IMR-90 (cell line): Measurements from ENCODE around the gene COG2. TPM values are rescaled to one million over a fixed set of nuclear protein-coding genes. Genes with fewer than 3 reads are reported as not detected.

Source experiments
- ATAC-seq: fragments of 200-7000 bp; cut with Tn5 transposase; 2 replicates; pipeline ENCODE4 v1.9.1; 2020; ENCODE audit warnings: low read depth, mild to moderate bottlenecking, moderate library complexity
- BruUV-seq: library from RNA; stranded (reverse); fragments of 400-500 nt; replicated peaks from 2 replicates; lab custom pipeline; 2021; lab: Mats Ljungman, UMichigan
- CTCF ChIA-PET: fragments of 300-600 bp; formaldehyde crosslinking; extraction: SDS; loops from one replicate; lab custom pipeline; 2021; ENCODE audit warnings: antibody characterized with exemption; lab: Yijun Ruan, JAX
- POLR2A ChIA-PET: fragments of 300-600 bp; sonication (Branson Sonifier 250); formaldehyde crosslinking; loops from one replicate; lab custom pipeline; 2022; ENCODE audit warnings: antibody characterized with exemption; ENCODE audit not compliant: unreplicated experiment; lab: Charles Lee
- DNase-seq: peaks from one replicate; pipeline ENCODE4 v3.0.0; 2013
- H2AFZ ChIP-seq: replicated peaks from 2 replicates; pipeline ENCODE3; 2013; ENCODE audit warnings: low read length, mild to moderate bottlenecking; ENCODE audit not compliant: poor library complexity
- H2AK5ac ChIP-seq: 2 replicates; pipeline ENCODE4 v1.6.1; 2013; ENCODE audit warnings: low read depth, low read length, inconsistent platforms
- H2AK9ac ChIP-seq: replicated peaks from 2 replicates; pipeline ENCODE3; 2013; ENCODE audit warnings: mild to moderate bottlenecking, low read depth, low read length, moderate library complexity; ENCODE audit not compliant: poor library complexity
- H2BK120ac ChIP-seq: 2 replicates; pipeline ENCODE4 v1.6.1; 2013; ENCODE audit warnings: low read depth, low read length, inconsistent platforms
- H2BK15ac ChIP-seq: 3 replicates; pipeline ENCODE4 v1.6.1; 2013; ENCODE audit warnings: low read depth, low read length, inconsistent platforms
- H2BK20ac ChIP-seq: 2 replicates; pipeline ENCODE4 v1.6.1; 2013; ENCODE audit warnings: low read depth, mild to moderate bottlenecking, inconsistent platforms, low read length, moderate library complexity
- H2BK5ac ChIP-seq: 2 replicates; pipeline ENCODE4 v1.6.1; 2013; ENCODE audit warnings: mild to moderate bottlenecking, low read depth, low read length, inconsistent platforms; ENCODE audit not compliant: poor library complexity, severe bottlenecking
- H3K14ac ChIP-seq: replicated peaks from 2 replicates; pipeline ENCODE4 v1.6.1; 2013; ENCODE audit warnings: low read depth, low read length, inconsistent platforms
- H3K18ac ChIP-seq: 2 replicates; pipeline ENCODE4 v1.6.1; 2013; ENCODE audit warnings: low read depth, low read length, control low read depth
- H3K23ac ChIP-seq: 2 replicates; pipeline ENCODE4 v1.6.1; 2013; ENCODE audit warnings: low read depth, low read length, inconsistent platforms
- H3K27ac ChIP-seq: 2 replicates; pipeline ENCODE4 v1.5.1; 2013; ENCODE audit warnings: mild to moderate bottlenecking, control low read depth, low read length; ENCODE audit not compliant: insufficient read depth
- H3K27me3 ChIP-seq: 2 replicates; pipeline ENCODE4 v1.6.1; 2013; ENCODE audit warnings: low read length; ENCODE audit not compliant: control insufficient read depth, insufficient read depth
- H3K36me3 ChIP-seq: 2 replicates; pipeline ENCODE4 v1.6.1; 2013; ENCODE audit warnings: low read length, mixed read lengths; ENCODE audit not compliant: control insufficient read depth, insufficient read depth
- H3K4ac ChIP-seq: 2 replicates; pipeline ENCODE4 v1.6.1; 2013; ENCODE audit warnings: low read depth, low read length, inconsistent platforms
- H3K4me1 ChIP-seq: 2 replicates; pipeline ENCODE4 v1.6.1; 2013; ENCODE audit warnings: low read length, mixed read lengths; ENCODE audit not compliant: control insufficient read depth, insufficient read depth
- H3K4me2 ChIP-seq: 2 replicates; pipeline ENCODE4 v1.6.1; 2013; ENCODE audit warnings: low read depth, mild to moderate bottlenecking, control low read depth, low read length, moderate library complexity
- H3K4me3 ChIP-seq: 2 replicates; pipeline ENCODE4 v1.5.1; 2013; ENCODE audit warnings: low read depth, mild to moderate bottlenecking, control low read depth, low read length, moderate library complexity; ENCODE audit not compliant: insufficient read depth
- H3K56ac ChIP-seq: 2 replicates; pipeline ENCODE4 v1.6.1; 2013; ENCODE audit warnings: low read length, inconsistent platforms; ENCODE audit not compliant: insufficient read depth; ENCODE audit errors: extremely low read depth
- H3K79me1 ChIP-seq, 2 experiments: 2 replicates each; pipeline ENCODE4 v1.6.1; 2013; ENCODE audit warnings: low read length in 2 of 2, inconsistent platforms in 1 of 2, low read depth in 1 of 2
- H3K9ac ChIP-seq: 2 replicates; pipeline ENCODE4 v1.6.1; 2013; ENCODE audit warnings: low read depth, low read length, control low read depth
- H3K9me1 ChIP-seq: 2 replicates; pipeline ENCODE4 v1.6.1; 2013; ENCODE audit warnings: low read length, inconsistent platforms; ENCODE audit not compliant: insufficient read depth
- H3K9me3 ChIP-seq: 2 replicates; pipeline ENCODE4 v1.6.1; 2013; ENCODE audit warnings: low read length; ENCODE audit not compliant: control insufficient read depth, insufficient read depth
- H4K20me1 ChIP-seq: 2 replicates; pipeline ENCODE4 v1.6.1; 2013; ENCODE audit warnings: low read length, inconsistent platforms; ENCODE audit not compliant: insufficient read depth
- H4K5ac ChIP-seq: 2 replicates; pipeline ENCODE4 v1.6.1; 2013; ENCODE audit warnings: mild to moderate bottlenecking, low read depth, low read length, control low read depth
- H4K8ac ChIP-seq, 2 experiments: 2 replicates each; pipeline ENCODE4 v1.6.1; 2013; ENCODE audit warnings: low read depth in 2 of 2, low read length in 2 of 2, control low read depth in 1 of 2, inconsistent platforms in 1 of 2
- H4K91ac ChIP-seq: 2 replicates; pipeline ENCODE4 v1.6.1; 2013; ENCODE audit warnings: low read depth, low read length, inconsistent platforms; ENCODE audit not compliant: insufficient read depth
- FOS ChIP-seq: fragments of 150-350 bp; IDR thresholded peaks from 2 replicates; pipeline ENCODE4 v1.6.1; 2016; ENCODE audit warnings: low read depth, low read length
- MAFK ChIP-seq: IDR thresholded peaks from 2 replicates; pipeline ENCODE4 v1.6.1; 2012; ENCODE audit warnings: low read depth, low read length, improper control_type of control experiment
- RFX5 ChIP-seq: IDR thresholded peaks from 2 replicates; pipeline ENCODE4 v1.8.0; 2012; ENCODE audit warnings: low read depth, mild to moderate bottlenecking, low read length, moderate library complexity
- USF2 ChIP-seq: fragments of 150-350 bp; IDR thresholded peaks from 2 replicates; pipeline ENCODE4 v1.6.1; 2017; ENCODE audit warnings: mild to moderate bottlenecking, antibody characterized with exemption, low read length, low read depth
- WGBS, 2 experiments: methylation state at CpG; one replicate each; pipeline versions ENCODE4 v1.1.5 to v1.1.7; 2013; ENCODE audit warnings: missing lambda C conversion rate in 2 of 2; ENCODE audit not compliant: insufficient read length in 1 of 2; ENCODE audit errors: extremely low coverage in 2 of 2; 5-methylcytosine and 5-hydroxymethylcytosine counted together
- dilution Hi-C: fragments of 300-500 bp; cut with HindIII; formaldehyde crosslinking; loops from one replicate; pipeline ENCODE4 v1.14.3; 2018; ENCODE audit warnings: low sequenced_read_pairs; ENCODE audit not compliant: unreplicated experiment
- in situ Hi-C: fragments of 300-500 bp; cut with MboI; formaldehyde crosslinking; loops from 3 replicates; pipeline ENCODE4 v1.14.3; 2019; ENCODE audit warnings: low sequenced_read_pairs, inconsistent platforms, mixed read lengths
- intact Hi-C: fragments of 100-400 bp; cut with micrococcal nuclease; formaldehyde crosslinking; loops from 2 replicates; pipeline ENCODE4 v1.10.0; 2022
- polyA plus RNA-seq, 3 experiments: library from polyadenylated mRNA; depleted of rRNA; stranded (reverse); fragments of >200 nt; gene quantifications; 2 replicates each; pipeline ENCODE4 v1.2.3, GENCODE V29; 2012; ENCODE audit warnings: low replicate concordance in 1 of 3
- total RNA-seq: library from RNA; depleted of rRNA; stranded (reverse); fragments of >200 nt; gene quantifications from 2 replicates; pipeline ENCODE4 v1.2.3, GENCODE V29; 2012

COG2 gene
- total and polyA plus RNA-seq, 2 of the 4 experiments (the other 2 are of a cell fraction), result 9.1 to 16.7 TPM

DNA sequence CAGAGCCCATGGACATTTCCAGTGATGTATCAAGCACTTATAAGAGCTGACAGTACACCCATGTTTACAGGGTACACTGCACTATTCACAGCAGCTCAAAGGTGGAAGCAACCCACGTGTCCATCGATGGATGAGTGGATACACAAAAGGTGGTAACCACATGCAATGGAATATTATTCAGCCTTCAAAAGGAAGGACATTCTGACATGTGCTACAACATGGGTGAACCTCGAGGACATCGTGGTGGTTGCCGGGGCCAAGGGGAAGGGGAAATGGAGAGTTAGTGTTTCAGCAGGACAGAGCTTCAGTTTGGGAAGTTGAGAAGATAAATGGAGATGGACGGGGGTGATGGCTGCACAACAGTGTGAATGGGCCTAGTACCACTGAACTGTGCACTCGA, 62.5 kb downstream of the COG2 start:
- no peak overlapping the region for H4K5ac ChIP-seq
- no peaks in the 10 kb centered on the region for H3K36me3 ChIP-seq
- WGBS, 2 experiments, result 62% methylated on average over 5 of the region's 7 CpGs; no CpG with 5 or more reads in 1 of the 2 experiments
- no peaks in the 10 kb centered on the region for H3K9me3 ChIP-seq
- H2AFZ ChIP-seq, result no peak overlapping the region
- in situ Hi-C loops, result no loop called here
- H2BK20ac ChIP-seq, result no peak overlapping the region
- H4K8ac ChIP-seq, result no peak overlapping the region
- no peak overlapping the region for H3K4ac ChIP-seq
- ChIA-PET POLR2A (no interaction called here), CTCF (no interaction called here)
- H3K27me3 ChIP-seq, result peaks cover 6% of the 10 kb centered on the region
- ATAC-seq, result no peak
- no peak overlapping the region for H3K27ac ChIP-seq
- H3K4me2 ChIP-seq, result no peak overlapping the region
- H2BK15ac ChIP-seq, result no peak overlapping the region
- no peak overlapping the region for H3K14ac ChIP-seq
- no peak overlapping the region for H2AK9ac ChIP-seq
- H3K56ac ChIP-seq, result no peak overlapping the region
- dilution Hi-C loops, result no loop called here
- no peaks in the 10 kb centered on the region for H4K20me1 ChIP-seq
- H3K9me1 ChIP-seq, result no peaks in the 10 kb centered on the region
- TF ChIP-seq USF2, result no peak
- no peak for TF ChIP-seq RFX5
- no peak for TF ChIP-seq MAFK
- no peak for TF ChIP-seq FOS
- DNase-seq, result no peak
- BruUV-seq, result no TSS peak
- H2AK5ac ChIP-seq, result no peak overlapping the region
- H3K4me1 ChIP-seq, result no peaks in the 10 kb centered on the region
- H3K4me3 ChIP-seq, result no peak overlapping the region
- no peak overlapping the region for H2BK5ac ChIP-seq
- no peak overlapping the region for H3K9ac ChIP-seq
- no peak overlapping the region for H3K18ac ChIP-seq
- H3K23ac ChIP-seq, result no peak overlapping the region
- H4K91ac ChIP-seq, result no peak overlapping the region
- no peak overlapping the region for H2BK120ac ChIP-seq
- intact Hi-C loops, result no loop called here
- H3K79me1 ChIP-seq, result no peaks in the 10 kb centered on the region
